Measurements from ENCODE around the gene CYB561D1.

CYB561D1 gene

GRCh38 chr1:109482242-109482641 lies 11.7 kb upstream of the CYB561D1 start:
- no peak for DNase-seq

GRCh38 chr1:109482791-109483671 lies 10.9 kb upstream of the CYB561D1 start:
- peak; percentile 37 for DNase-seq

GRCh38 chr1:109483672-109484518 lies 10.0 kb upstream of the CYB561D1 start, which contains the start of gene ATXN7L2:
Gene ATXN7L2, plus strand, starts transcription at chr1:109483905. Its CDS starts 49 bp downstream, at chr1:109483954.
- DNase-seq = peak; percentile 96

GRCh38 chr1:109484519-109484975 lies 9.3 kb upstream of the CYB561D1 start:
- no peak for DNase-seq

- no peak for DNase-seq
These were observed 8.9 kb upstream of the CYB561D1 start for GRCh38 chr1:109485001-109485400.

GRCh38 chr1:109487261-109487660 lies 6.6 kb upstream of the CYB561D1 start:
- DNase-seq = no peak

- no peak for DNase-seq
These were observed 5.7 kb upstream of the CYB561D1 start for GRCh38 chr1:109488201-109488600.

GRCh38 chr1:109488696-109489095 lies 5.2 kb upstream of the CYB561D1 start:
- DNase-seq = no peak

GRCh38 chr1:109490029-109490933 lies 3.6 kb upstream of the CYB561D1 start:
- peak; percentile 76 for DNase-seq

GRCh38 chr1:109490934-109491302 lies 3.0 kb upstream of the CYB561D1 start:
- DNase-seq = no peak

GRCh38 chr1:109491372-109491771 lies 2.5 kb upstream of the CYB561D1 start:
- no peak for DNase-seq

GRCh38 chr1:109492779-109493178 lies 1.1 kb upstream of the CYB561D1 start:
- DNase-seq = no peak

GRCh38 chr1:109493227-109493626 lies 667 bp upstream of the CYB561D1 start:
- DNase-seq = no peak

- DNase-seq = no peak
These were observed 1.8 kb downstream of the CYB561D1 start for GRCh38 chr1:109495738-109496137.

GRCh38 chr1:109497449-109498160 lies 3.7 kb downstream of the CYB561D1 start:
- DNase-seq = no peak

GRCh38 chr1:109498161-109498801 lies 4.4 kb downstream of the CYB561D1 start:
- DNase-seq = peak; percentile 22

- no peak for DNase-seq
These were observed 5.2 kb downstream of the CYB561D1 start for GRCh38 chr1:109499081-109499480.

GRCh38 chr1:109499661-109500536 lies 6.0 kb downstream of the CYB561D1 start:
- DNase-seq = peak; percentile 53

- no peak for DNase-seq
These were observed 7.1 kb downstream of the CYB561D1 start for GRCh38 chr1:109500941-109501381.

Measured in activated CD4-positive, alpha-beta T cell treated with anti-CD3 and anti-CD28 coated beads, Interleukin-2, Interleukin-6, amounts not matched to agents 100 ng/mL and 50 ng/mL, durations not matched to agents 16 hours and 8 hours (primary cell).